ENCODE measurements around the gene CLTCL1. TPM values are rescaled to one million over a fixed set of nuclear protein-coding genes. Genes with fewer than 3 reads are reported as not detected.
"Not testable (repeated sequence)": the region's sequence is repeated elsewhere in the genome, so short reads cannot be mapped to it uniquely, and the experiment has no call there.

Gene CLTCL1
- total RNA-seq, 6 experiments from 2014 or later = 3.5 to 6.6 (median 5.7) TPM

DNA sequence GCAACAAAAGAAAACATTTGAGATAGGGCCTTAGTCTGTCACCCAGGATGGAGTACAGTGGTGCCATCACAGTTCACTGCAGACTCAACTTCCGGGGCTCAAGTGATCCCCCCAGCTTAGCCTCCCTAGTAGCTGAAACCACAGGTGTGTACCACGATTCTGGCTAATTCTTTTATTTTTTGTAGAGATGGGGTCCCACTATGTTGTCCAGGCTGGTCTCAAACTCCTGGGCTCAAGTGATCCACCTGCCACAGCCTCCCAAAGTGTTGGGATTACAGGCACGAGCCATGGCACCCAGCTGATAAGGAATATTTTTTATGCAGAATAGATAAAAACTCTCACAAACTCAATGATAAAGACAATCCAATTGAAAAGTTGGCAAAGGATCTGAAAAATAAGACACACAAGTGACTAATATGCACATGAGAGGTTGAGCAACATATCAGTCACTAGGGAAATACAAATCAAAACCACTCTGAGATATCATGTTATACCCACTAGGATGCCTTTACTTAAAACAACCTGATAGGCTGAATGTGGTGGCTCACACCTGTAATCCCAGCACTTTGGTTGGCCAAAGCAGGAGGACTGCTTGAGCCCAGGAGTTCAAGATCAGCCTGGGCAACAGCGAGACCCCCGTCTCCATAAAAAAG, 33.9 kb upstream of the CLTCL1 start:
- TF ChIP-seq POLR2A (IDR thresholded peaks at IDR 0.05) = no peak
- TF ChIP-seq, protein P1, sequence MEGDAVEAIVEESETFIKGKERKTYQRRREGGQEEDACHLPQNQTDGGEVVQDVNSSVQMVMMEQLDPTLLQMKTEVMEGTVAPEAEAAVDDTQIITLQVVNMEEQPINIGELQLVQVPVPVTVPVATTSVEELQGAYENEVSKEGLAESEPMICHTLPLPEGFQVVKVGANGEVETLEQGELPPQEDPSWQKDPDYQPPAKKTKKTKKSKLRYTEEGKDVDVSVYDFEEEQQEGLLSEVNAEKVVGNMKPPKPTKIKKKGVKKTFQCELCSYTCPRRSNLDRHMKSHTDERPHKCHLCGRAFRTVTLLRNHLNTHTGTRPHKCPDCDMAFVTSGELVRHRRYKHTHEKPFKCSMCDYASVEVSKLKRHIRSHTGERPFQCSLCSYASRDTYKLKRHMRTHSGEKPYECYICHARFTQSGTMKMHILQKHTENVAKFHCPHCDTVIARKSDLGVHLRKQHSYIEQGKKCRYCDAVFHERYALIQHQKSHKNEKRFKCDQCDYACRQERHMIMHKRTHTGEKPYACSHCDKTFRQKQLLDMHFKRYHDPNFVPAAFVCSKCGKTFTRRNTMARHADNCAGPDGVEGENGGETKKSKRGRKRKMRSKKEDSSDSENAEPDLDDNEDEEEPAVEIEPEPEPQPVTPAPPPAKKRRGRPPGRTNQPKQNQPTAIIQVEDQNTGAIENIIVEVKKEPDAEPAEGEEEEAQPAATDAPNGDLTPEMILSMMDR (IDR thresholded peaks at IDR 0.05) = no peak
- intact Hi-C loops (cut with DNase I) = no loop called here
- H3K27ac ChIP-seq = no peak overlapping the region
- 87% methylated on average over 3 of the region's 5 CpGs for WGBS (ENCODE audit: insufficient coverage, low coverage, low lambda C conversion rate, missing lambda C conversion rate)
- peak in 1 of 4 donors; percentile 31 for ATAC-seq
- H3K36me3 ChIP-seq = peaks cover 0 to 12% (median 5%) of the 10 kb centered on the region in 4 donors
- H3K9me3 ChIP-seq = no peaks in the 10 kb centered on the region
- no peaks in the 10 kb centered on the region for H3K4me1 ChIP-seq
- no peak overlapping the region for H3K4me3 ChIP-seq
- H3K27me3 ChIP-seq = no peaks in the 10 kb centered on the region
- DNase-seq = no peak

DNA sequence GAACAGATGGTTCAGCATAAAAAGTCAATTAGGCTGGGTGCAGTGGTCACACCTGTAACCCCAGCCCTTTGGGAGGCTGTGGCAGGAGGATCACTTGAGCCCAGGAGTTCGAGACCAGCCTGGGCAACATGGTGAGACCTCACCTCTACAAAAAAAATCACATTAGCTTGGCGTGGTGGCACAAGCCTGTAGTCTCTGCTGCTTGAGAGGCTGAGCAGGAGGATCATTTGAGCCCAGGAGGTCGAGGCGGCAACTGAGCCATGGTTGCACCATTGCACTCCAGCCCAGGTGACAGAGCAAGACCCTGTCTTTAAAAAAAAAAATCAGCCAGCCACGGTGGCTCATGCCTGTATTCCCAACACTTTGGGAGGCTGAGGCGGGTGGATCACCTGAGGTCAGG, 31.9 kb upstream of the CLTCL1 start:
- H3K36me3 ChIP-seq; intact Hi-C loops (cut with DNase I); H3K27me3 ChIP-seq; H3K27ac ChIP-seq; H3K4me1 ChIP-seq; H3K9me3 ChIP-seq; ATAC-seq; DNase-seq; H3K4me3 ChIP-seq: not testable (repeated sequence)
- WGBS (ENCODE audit: insufficient coverage, low coverage, low lambda C conversion rate, missing lambda C conversion rate) = 80% methylated on average over 3 of the region's 6 CpGs

DNA sequence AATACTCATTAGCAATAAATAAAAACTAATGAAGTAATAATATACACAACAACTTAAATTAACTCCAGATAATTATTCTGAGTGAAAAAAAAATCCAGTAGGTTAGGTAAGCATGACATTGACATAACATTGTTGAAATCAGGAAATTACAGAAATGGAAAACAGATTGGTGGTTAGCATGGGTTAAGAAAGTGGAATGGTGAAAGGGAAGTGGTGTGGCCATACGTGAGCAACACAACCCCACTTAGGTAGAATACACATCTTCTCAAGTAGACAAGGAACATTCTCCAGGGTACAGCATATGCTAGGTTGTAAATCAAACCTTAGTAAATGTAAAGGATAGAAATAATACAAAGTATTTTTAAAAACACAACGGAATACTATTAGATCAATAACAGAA, 30.2 kb upstream of the CLTCL1 start:
- no peaks in the 10 kb centered on the region for H3K36me3 ChIP-seq
- H3K9me3 ChIP-seq = no peaks in the 10 kb centered on the region
- H3K27ac ChIP-seq = no peak overlapping the region
- TF ChIP-seq, protein P1 (IDR thresholded peaks at IDR 0.05) = no peak
- no peak for TF ChIP-seq POLR2A (IDR thresholded peaks at IDR 0.05)
- intact Hi-C loops (cut with DNase I) = no loop called here
- no peaks in the 10 kb centered on the region for H3K4me1 ChIP-seq
- 57% methylated on average over 2 of the region's 2 CpGs for WGBS (ENCODE audit: insufficient coverage, low coverage, low lambda C conversion rate, missing lambda C conversion rate)
- DNase-seq = no peak
- ATAC-seq = no peak
- no peak overlapping the region for H3K4me3 ChIP-seq
- no peaks in the 10 kb centered on the region for H3K27me3 ChIP-seq

DNA sequence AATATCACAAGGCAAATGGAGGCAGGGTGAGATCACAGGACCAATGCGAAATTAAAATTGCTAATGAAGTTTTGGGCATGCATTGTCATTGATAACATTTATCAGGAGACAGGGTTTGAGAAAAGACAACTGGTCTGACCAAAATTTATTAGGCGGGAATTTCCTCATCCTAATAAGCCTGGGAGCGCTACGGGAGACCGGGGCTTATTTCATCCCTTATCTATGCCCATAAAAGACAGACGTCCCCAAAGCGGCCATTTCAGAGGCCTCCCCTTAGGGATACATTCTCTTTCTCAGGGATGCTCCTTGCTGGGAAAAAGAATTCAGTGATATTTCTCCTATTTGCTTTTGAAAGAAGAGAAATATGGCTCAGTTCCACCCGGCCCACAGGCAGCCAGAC, 28.6 kb upstream of the CLTCL1 start:
- DNase-seq; H3K4me3 ChIP-seq; H3K27me3 ChIP-seq; intact Hi-C loops (cut with DNase I); H3K9me3 ChIP-seq; H3K36me3 ChIP-seq; H3K27ac ChIP-seq; ATAC-seq; H3K4me1 ChIP-seq: not testable (repeated sequence)
- WGBS (ENCODE audit: insufficient coverage, low coverage, low lambda C conversion rate, missing lambda C conversion rate) = 94% methylated on average over 7 of the region's 8 CpGs

DNA sequence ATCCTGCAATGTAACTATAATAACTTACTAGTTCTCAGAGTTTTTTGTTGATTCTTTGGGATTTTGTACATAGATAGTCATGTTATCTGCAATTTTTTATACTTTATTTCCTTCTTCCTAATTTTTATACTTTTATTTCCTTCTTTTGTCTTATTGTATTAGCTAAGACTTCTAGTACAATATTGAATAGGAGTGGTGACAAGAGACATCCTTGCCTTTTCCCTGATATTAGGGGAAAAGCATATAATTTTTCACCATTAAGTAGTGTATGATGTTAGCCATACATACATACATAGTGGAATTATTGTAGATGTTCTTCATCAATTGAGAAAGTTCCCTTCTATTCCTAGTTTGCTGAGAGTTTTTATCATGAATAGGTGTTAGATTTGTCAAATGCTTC, 27.8 kb upstream of the CLTCL1 start:
- Histone ChIP-seq H3K9me3 (no peaks in the 10 kb centered on the region), H3K27me3 (no peaks in the 10 kb centered on the region), H3K36me3 (no peaks in the 10 kb centered on the region), H3K4me3 (no peak overlapping the region), H3K4me1 (no peaks in the 10 kb centered on the region), H3K27ac (no peak overlapping the region)
- intact Hi-C loops (cut with DNase I) = no loop called here
- no peak for ATAC-seq
- TF ChIP-seq, protein P1 (IDR thresholded peaks at IDR 0.05) = no peak
- no peak for TF ChIP-seq POLR2A (IDR thresholded peaks at IDR 0.05)
- DNase-seq = no peak

DNA sequence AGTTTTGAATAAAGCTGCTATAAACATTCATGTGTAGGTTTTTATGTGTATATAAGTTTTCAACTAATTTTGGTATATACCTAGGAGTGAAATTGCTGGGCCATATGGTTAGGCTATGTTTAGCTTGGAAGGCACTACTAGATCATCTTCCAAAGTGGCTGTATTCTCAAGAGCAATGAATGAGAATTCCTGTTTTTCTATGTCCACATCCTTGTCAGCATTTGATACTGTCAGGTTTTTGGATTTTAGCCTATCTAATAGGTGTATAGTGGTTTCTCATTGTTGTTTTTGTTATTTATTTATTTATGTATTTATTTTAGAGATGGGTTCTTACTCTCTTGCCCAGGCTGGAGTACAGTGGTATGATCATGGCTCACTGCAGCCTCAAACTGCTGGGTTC, 26.3 kb upstream of the CLTCL1 start:
- Histone ChIP-seq H3K9me3 (no peaks in the 10 kb centered on the region), H3K27ac (no peak overlapping the region), H3K27me3 (no peaks in the 10 kb centered on the region), H3K4me1 (no peaks in the 10 kb centered on the region), H3K36me3 (no peaks in the 10 kb centered on the region), H3K4me3 (no peak overlapping the region)
- ATAC-seq (no peak), DNase-seq (no peak)
- intact Hi-C loops (cut with DNase I) = no loop called here
- TF ChIP-seq, protein P1 (IDR thresholded peaks at IDR 0.05) = no peak
- no peak for TF ChIP-seq POLR2A (IDR thresholded peaks at IDR 0.05)

Data from right lobe of liver (tissue), 6 donors.